Prostate gland (tissue), 2 donors: Measurements from ENCODE around the gene DTX4. TPM values are rescaled to one million over a fixed set of nuclear protein-coding genes. Genes with fewer than 3 reads are reported as not detected.

Experiments
- DNase-seq: peaks from one replicate; pipeline ENCODE4 v3.0.0-alpha.2; 2019; ENCODE audit warnings: low spot score
- H3K27ac ChIP-seq, 2 donors: fragments of 200-600 bp; sonication (generic); 2 replicates each; pipeline ENCODE4 v1.5.1; 2017 to 2019
- H3K27me3 ChIP-seq: fragments of 200-600 bp; sonication (generic); replicated peaks from 2 replicates; pipeline ENCODE4 v1.5.1; 2019; ENCODE audit not compliant: insufficient read depth
- H3K36me3 ChIP-seq, 2 donors: fragments of 200-600 bp; sonication (generic); 1 replicate in 1 of 2; 2 replicates in 1 of 2; pipeline versions ENCODE4 v1.5.1 to v1.8.1; 2017 to 2019
- H3K4me1 ChIP-seq: fragments of 200-600 bp; sonication (generic); replicated peaks from 2 replicates; pipeline ENCODE4 v1.5.1; 2019
- H3K4me3 ChIP-seq, 2 donors: fragments of 200-600 bp; sonication (generic); 2 replicates each; pipeline ENCODE4 v1.5.1; 2017 to 2019
- H3K9me3 ChIP-seq: fragments of 200-600 bp; sonication (generic); 2 replicates; pipeline ENCODE4 v1.5.1; 2017
- POLR2A ChIP-seq: fragments of 450-650 bp; IDR thresholded peaks from one replicate; pipeline ENCODE4 v1.6.1; 2016; ENCODE audit warnings: antibody characterized with exemption, mild to moderate bottlenecking
- POLR2AphosphoS5 ChIP-seq: sonication (generic); formaldehyde crosslinking; IDR thresholded peaks from one replicate; pipeline ENCODE4 v1.6.1; 2017; ENCODE audit warnings: antibody characterized with exemption
- WGBS: methylation state at CpG from one replicate; pipeline ENCODE4 v1.1.5; 2018; 5-methylcytosine and 5-hydroxymethylcytosine counted together
- intact Hi-C: fragments of 100-400 bp; cut with DNase I; formaldehyde crosslinking; loops from one replicate; pipeline ENCODE4 v1.14.2; 2022
- total RNA-seq, 2 donors: library from RNA; depleted of rRNA; stranded (reverse); fragments of >200 nt; gene quantifications; one replicate each; pipeline ENCODE4 v1.1.0, GENCODE V29; 2016
- TF ChIP-seq, protein P1 (sequence below), 4 experiments: fragments of 200-600 bp in 2 of 4; fragments of 450-650 bp in 2 of 4; sonication (generic) in 2 of 4; IDR thresholded peaks; 1 replicate in 3 of 4; 2 replicates in 1 of 4; pipeline ENCODE4 v1.5.1; 2016 to 2019; ENCODE audit warnings: antibody characterized with exemption in 4 of 4, mild to moderate bottlenecking in 2 of 4, moderate library complexity in 2 of 4

The DTX4 gene
- total RNA-seq, 2 donors from 2014 or later = 6.9 to 10.7 TPM

DNA sequence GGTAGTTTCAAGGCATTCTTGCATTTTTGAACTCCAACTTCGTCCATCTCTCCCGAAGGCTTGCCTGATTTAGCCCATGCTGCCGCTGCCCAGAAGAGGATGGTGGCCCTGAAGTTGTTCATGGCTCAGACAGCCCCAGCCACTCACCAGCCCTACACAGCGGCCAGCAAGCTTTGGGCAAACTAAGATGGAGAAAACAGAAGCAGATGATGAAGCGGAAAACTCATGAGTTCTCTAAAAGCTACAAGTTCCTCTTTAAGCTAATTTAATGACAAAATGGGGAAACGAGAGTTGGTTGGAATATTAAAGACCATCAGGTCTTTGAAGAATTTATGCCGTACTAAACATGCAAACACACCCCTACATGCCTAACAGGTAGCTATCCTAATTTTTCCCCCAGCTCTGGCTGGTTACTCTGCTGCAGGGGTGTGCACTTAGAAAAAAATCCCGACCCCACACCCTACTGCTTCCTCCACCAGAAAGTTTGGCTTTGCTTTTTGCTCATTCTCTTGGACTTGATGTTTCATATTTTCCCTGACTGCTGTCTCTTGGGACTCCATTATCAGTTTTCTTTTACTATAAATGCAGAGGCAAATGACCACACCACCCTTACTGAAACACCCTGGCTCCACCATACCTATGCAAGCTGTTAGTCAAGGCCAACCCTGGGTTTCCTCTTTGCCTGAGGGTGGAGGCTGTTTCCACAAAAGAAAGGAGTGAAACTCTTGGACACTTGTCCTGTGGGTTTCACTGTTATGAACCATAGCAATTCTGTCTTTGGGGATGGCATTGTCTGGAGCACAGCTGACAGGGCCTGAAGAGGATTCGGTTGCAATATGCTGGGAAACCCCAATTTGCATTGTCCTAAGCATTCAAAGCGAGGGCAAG lies 41.1 kb downstream of the DTX4 start, which contains the start of gene MPEG1:
Gene MPEG1 (minus strand): TSS at position 184 of the 888 bp plus-strand sequence. CDS start 62 bp downstream, at position 122.
- no peak within 1 kb of the TSS for H3K27ac ChIP-seq
- H3K27me3 ChIP-seq = no peaks in the 10 kb centered on the region
- DNase-seq = no peak
- H3K36me3 ChIP-seq = no peaks in the 10 kb centered on the region
- H3K9me3 ChIP-seq = no peaks in the 10 kb centered on the region
- 91% methylated on average over 10 of the region's 10 CpGs for WGBS
- H3K4me1 ChIP-seq = no peaks in the 10 kb centered on the region
- TF ChIP-seq POLR2A (no peak), POLR2AphosphoS5 (no peak)
- TF ChIP-seq, protein P1, sequence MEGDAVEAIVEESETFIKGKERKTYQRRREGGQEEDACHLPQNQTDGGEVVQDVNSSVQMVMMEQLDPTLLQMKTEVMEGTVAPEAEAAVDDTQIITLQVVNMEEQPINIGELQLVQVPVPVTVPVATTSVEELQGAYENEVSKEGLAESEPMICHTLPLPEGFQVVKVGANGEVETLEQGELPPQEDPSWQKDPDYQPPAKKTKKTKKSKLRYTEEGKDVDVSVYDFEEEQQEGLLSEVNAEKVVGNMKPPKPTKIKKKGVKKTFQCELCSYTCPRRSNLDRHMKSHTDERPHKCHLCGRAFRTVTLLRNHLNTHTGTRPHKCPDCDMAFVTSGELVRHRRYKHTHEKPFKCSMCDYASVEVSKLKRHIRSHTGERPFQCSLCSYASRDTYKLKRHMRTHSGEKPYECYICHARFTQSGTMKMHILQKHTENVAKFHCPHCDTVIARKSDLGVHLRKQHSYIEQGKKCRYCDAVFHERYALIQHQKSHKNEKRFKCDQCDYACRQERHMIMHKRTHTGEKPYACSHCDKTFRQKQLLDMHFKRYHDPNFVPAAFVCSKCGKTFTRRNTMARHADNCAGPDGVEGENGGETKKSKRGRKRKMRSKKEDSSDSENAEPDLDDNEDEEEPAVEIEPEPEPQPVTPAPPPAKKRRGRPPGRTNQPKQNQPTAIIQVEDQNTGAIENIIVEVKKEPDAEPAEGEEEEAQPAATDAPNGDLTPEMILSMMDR (IDR thresholded peaks at IDR 0.05) = no peak
- H3K4me3 ChIP-seq = no peak within 1 kb of the TSS
- intact Hi-C loops = no loop called here

DNA sequence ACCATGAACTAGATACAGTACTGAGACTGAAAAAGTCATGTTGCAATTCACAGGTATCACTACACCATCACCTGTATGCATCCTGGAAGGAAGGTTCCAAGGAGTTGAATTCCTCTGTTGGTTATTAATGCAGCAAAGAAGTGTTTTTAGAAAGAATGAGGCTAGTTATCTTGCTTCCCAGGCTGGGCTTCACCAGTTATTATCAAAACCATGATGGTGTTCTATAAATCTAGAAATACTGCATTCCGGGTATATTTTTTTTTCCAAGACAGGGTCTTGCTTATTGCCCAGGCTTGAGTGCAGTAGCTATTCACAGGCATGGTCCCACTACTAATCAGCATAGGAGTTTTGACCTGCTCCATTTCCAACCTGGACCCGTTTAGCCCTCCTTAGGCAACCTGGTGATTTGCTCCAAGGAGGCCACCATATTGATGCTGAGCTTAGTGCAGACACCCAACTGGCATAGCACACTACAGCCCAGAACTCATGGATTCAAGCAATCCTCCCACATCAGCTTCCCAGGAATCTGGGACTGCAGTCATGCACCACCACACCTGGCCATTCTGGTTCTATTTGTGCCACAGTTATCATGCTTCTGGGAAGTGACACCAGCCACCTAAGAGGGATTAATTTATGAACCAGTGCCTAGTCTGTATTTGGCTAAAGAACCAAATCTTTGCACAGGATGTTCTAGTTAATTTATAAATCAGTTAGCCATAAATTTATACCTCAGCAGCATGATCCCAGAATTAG lies 42.4 kb downstream of the DTX4 start:
- TF ChIP-seq POLR2AphosphoS5 (no peak), POLR2A (no peak)
- TF ChIP-seq, protein P1 (IDR thresholded peaks at IDR 0.05) = no peak
- Histone ChIP-seq H3K4me3 (no peak overlapping the region), H3K27me3 (no peaks in the 10 kb centered on the region), H3K27ac (no peak overlapping the region), H3K36me3 (no peaks in the 10 kb centered on the region), H3K4me1 (no peaks in the 10 kb centered on the region), H3K9me3 (no peaks in the 10 kb centered on the region)
- intact Hi-C loops = no loop called here
- no peak for DNase-seq
- 100% methylated on average over 2 of the region's 2 CpGs for WGBS

DNA sequence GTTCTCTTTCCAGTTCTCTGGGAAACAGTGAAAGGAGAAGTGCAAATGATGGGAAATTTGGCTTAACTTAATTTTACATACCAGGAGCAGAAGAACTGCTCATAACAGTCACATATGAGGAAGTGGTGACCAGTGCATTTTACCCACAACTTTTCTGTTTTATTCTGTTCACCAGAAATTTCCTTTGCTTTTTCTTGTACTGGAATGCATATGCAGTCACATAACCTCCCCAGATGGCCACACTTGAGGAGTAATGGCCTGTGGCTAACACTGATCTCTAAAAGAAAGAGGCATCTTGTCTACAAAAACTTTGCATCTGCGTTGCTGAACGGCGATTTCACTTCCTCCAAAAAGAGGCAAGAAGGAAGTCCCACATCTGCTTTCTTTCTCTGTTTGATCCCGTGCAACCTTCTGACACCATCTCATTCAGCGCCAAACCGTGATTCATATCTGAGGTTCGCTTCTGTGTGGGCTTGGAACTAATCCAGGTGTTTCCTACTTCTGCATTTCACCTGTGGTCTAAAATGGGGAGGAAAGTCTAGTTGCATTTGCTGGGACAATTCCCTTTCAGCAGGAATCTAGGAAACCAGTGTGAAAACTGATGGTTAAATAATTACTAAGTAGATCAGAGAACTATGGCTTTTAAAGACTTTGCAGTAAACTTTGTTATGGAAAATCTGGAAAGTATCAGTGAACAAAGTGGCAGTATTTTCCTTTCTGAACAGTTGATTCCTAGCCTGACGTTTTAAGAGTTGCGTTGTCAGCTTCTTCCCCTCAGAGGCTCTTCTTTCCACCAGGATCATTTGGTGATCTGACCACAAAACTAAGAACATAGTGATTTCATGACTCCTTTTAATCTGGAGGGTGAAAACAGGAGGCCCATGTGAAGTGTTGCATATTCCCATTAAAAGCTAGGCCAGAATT lies 45.0 kb downstream of the DTX4 start:
- no peaks in the 10 kb centered on the region for H3K9me3 ChIP-seq
- no peak overlapping the region for H3K27ac ChIP-seq
- H3K4me3 ChIP-seq = no peak overlapping the region
- intact Hi-C loops = no loop called here
- WGBS = 14% methylated on average over 9 of the region's 9 CpGs
- no peak for TF ChIP-seq POLR2A
- TF ChIP-seq, protein P1 (IDR thresholded peaks at IDR 0.05) = no peak
- no peak for TF ChIP-seq POLR2AphosphoS5
- no peaks in the 10 kb centered on the region for H3K36me3 ChIP-seq
- no peak for DNase-seq
- H3K27me3 ChIP-seq = no peaks in the 10 kb centered on the region
- H3K4me1 ChIP-seq = no peaks in the 10 kb centered on the region

DNA sequence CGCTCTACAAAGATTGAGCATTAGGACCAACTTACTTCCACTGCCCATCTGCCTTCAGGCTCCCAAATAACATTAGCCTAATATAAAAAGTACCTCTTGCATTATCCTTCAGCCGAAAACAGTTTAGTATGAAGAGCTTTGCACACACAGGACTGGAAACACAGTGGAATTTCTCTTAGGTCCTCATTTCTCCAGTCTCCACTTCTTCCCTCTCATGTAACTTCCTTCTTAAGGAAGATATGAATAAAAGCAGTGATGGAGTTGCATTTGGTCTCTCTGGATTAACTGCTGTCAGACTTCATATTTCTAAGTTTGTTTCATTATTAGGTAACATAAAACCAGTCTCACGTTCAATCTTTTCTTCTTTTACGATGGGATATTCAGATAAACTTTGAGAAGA lies 46.4 kb downstream of the DTX4 start:
- TF ChIP-seq POLR2AphosphoS5 (no peak), POLR2A (no peak)
- TF ChIP-seq, protein P1 (IDR thresholded peaks at IDR 0.05) = no peak
- DNase-seq = no peak
- no peak overlapping the region for H3K27ac ChIP-seq
- no peaks in the 10 kb centered on the region for H3K9me3 ChIP-seq
- no peaks in the 10 kb centered on the region for H3K27me3 ChIP-seq
- intact Hi-C loops = no loop called here
- no peak overlapping the region for H3K4me3 ChIP-seq
- no peaks in the 10 kb centered on the region for H3K36me3 ChIP-seq
- 81% methylated on average over 4 of the region's 4 CpGs for WGBS
- H3K4me1 ChIP-seq = no peaks in the 10 kb centered on the region
